ENCODE data around the gene MRTFA.
A peak's percentile ranks its signal among the peaks of the same experiment; 100 is the strongest.
"Not testable (repeated sequence)": the region's sequence is repeated elsewhere in the genome, so short reads cannot be mapped to it uniquely, and the experiment has no call there.

Gene MRTFA

DNA sequence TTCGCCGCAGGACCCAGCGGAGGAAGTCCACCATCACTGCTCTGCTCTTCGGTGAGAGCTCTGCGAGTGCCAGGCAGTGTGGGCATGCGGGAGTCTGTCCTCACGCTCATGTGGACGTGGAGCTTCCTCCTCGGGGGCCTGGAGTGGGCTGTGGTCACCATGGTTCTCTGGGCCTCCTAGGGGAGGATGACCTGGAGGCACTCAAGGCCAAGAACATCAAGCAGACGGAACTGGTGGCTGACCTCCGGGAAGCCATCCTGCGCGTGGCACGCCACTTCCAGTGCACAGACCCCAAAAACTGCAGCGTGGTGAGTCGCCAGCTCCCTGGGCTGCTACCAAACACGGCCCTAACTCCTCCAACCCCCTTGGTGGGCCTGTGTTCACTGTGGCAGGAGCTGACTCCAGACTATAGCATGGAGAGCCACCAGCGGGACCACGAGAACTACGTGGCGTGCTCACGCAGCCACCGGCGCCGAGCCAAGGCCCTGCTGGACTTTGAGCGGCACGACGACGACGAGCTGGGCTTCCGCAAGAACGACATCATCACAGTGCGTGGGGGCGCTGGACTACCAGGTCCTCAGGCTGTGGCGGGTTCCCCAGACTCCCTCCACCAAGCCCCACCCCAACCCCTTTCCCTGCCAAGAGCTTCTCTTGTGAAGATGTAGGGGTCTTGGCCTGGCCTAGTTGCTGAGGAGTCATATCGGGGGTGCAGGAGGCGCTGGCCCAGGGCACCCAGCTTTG is 229.3 kb downstream of the MRTFA start:
- DNase-seq, result no peak

DNA sequence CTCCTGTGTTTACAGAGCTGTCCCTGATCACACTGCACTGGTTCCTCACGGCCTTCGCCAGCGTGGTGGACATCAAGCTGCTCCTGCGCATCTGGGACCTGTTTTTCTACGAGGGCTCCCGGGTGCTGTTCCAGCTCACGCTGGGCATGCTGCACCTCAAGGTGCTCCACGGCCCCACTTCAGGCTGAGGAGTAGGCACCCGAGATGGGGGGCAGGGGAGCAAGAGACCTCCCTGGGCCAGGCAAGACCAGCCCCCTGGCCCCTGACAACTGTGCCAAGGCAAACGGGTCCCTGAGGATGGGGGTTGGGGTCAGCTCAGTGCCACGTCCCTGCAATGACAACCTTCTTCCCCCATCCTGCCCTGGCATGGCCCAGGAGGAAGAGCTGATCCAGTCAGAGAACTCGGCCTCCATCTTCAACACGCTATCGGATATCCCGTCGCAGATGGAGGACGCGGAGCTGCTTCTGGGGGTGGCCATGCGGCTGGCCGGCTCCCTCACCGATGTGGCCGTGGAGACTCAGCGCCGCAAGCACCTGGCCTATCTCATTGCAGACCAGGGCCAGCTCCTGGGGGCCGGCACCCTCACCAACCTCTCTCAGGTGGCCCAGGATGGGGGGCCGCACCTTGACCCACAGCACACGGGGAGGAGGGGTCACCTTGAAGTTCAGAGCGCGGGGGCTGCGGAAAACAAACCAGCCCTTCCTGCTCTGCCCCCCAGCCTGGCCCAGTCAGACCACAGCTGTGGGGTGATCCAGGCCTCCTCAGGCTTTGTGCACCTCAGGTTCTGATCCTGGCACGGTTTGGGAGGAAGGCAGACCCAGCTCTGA is 230.2 kb downstream of the MRTFA start:
- DNase-seq, result no peak

DNA sequence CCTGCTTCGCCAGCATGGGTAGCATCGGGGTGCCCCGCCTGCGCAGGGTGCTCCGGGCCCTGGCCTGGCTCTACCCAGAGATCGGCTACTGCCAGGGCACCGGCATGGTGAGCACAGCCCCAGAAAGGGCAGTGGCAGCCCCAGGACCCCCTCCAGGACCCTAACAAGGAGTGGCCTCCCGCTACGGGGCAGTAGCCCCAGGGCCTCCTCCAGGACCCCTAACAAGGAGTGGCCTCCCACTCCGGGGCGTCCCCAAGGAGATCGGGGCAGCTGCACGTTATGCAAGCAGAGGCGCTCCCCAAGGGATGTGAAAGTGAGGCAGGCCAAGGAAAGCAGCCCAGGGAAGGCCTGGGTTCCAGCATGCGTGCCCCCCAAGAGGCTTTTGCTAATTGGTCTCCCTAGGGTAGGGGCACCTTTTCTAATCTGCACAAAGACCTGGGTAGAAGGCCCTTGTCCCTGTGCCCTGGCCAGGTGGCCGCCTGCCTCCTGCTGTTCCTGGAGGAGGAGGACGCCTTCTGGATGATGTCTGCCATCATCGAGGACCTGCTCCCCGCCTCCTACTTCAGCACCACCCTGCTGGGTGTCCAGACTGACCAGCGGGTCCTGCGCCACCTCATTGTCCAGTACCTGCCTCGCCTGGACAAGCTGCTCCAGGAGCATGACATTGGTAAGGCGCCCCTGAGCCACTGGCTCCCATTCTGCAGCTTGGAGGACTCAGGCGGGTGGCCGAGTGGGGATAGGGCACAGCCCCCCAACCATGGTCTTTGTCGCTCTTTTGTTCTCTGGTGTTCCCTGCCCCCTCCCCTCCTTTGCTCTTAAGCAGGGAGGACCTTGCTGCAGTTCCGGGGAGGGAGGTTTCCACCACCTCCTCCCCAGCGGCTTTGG is 231.1 kb downstream of the MRTFA start:
- no peak for DNase-seq

DNA sequence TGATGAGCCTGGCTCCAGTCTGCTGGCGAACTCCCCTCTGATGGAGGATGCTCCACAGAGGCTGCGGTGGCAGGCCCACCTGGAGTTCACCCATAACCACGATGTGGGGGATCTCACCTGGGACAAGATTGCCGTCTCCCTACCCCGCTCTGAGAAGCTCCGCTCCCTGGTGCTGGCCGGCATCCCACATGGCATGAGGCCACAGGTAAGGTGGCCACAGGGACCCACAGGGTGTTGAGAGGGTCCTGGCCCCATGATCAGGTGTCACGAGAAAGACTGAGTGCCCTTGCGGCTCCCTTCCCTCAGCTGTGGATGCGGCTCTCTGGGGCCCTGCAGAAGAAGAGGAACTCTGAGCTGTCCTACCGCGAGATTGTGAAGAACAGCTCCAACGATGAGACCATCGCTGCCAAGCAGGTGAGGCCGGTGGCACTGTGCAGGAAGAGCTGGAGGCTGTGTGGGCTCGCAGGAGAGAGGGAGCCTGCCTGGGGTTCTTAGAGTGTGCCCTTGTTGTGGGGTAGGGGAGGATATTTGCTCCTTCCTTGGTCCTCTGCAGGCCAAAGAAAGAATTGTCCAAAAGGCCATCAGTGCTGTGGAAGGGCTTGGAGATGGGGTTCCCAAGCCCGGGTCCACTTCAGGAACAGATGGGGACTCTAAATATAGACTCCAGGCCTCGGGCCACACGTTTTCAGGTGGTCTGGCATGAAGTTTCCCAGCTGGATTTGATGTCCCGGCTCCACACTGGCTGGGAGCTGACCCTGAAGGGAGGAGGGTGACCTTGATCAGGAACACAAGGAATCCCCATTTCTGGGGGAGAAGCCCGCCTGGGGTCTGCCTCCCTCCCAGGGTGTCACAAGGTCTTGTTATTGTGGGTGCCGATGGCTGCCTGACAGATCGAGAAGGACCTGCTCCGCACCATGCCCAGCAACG is 232.0 kb downstream of the MRTFA start:
- no peak for DNase-seq

DNA sequence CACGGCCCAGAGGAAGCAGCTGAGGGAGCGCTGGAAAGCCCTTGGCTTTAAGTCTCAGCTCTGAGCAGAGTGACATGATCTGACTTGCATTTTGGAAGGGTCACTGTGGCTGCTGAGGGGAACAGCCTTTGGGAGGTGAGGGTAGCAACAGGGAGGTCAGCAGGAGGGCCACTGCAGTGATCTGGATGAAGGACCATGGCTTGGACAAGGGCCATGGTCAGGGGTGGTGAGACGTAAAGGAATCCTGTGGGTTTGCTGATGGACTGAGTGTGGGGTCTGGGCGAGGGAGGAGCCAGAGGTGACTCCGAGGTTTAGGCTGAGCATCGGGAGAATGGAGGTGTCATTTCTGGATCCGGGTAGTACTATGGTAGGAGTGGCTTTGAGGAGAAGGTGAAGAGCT is 232.9 kb downstream of the MRTFA start:
- DNase-seq, result no peak

DNA sequence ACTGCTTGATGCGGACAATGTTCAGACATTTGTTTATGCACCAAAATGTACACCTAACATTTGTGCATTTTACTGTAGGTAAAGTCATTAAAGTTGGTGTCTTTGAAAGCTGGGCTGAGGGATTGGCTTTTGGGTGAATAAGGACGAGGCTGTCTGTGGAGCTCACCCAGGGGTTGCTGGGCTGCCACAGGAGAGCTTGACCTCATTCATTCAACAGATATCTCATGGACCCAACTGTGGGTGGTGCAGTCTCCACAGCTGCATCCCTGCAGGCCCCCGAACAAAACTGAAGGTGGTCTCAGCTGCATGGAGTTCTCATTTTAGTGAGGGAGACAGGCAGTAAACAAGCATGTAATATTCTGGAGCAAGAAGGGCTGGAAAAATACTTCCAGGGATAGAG is 233.4 kb downstream of the MRTFA start:
- no peak for DNase-seq

DNA sequence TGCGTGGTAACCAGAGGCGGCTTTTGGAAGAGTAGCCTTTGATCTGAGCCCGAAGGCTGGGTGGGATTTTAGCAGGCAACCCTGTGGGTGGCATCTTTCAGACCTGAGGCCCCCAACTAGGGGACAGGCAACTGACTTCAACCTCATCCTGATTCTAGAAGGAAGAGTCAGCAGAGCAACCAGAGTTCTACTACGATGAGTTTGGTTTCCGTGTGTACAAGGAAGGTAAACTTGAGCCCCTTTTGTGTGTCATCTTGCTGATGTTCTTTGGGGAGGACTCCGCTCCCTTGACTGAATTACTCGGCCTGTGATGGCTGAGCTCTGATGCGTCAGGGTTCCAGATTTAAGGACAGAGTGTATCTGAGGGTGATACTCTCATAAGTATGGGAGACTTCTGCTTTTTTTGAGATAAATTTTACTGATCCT is 234.5 kb downstream of the MRTFA start:
- no peak for DNase-seq

DNA sequence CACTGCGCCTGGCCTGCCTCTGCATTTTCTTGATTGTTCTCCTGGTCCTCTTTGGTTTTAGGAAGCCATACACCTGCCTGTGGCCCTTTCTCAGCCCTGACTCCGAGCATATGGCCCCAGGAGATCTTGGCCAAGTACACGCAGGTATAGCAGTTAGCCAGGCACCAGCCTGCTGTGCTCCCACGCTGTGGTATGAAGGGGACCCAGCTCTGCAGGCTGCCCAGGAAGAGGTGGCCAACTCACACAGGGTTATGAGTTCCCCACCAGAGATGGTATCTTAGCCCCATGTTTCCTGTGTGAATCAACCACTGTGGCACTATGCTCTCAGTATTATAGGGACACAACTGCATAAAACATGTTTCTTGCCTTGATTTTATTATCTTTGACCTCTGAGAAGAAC is 235.0 kb downstream of the MRTFA start:
- DNase-seq, result peak; percentile 59

DNA sequence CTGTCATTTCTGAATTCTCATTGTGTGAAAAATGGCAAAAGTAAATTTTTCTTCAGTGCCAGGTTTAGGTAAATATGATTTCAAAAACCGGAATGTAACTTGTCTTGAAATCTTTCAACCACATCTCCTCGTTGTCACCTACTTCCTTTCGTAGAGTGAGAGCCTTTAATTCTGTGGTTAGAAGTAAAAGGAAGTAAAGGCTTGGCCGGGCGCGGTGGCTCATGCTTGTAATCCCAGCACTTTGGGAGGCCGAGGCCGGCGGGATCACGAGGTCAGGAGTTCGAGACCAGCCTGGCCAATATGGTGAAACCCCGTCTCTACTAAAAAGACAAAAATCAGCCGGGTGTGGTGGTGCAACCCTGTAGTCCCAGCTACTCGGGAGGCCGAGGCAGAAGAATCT is 236.4 kb downstream of the MRTFA start:
- DNase-seq, result peak; percentile 54

DNA sequence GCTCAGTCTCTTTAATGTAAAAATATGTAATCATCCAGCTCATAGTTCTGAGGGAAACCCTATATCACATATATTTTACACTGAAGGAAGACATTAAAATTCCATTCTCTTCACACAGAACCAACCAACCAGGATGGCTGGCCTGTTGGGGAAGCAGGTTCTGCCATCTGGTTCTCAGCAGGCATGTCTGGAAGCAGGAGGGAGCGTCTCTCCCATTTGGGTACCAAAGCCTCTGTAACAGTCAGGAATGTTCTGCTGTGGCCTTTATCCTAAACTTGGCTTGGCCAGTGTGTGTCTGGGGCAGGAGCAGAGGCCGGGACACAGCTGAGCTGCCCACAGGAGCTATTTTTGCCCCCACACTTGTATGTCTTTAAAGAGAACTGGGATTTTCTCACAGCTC is 236.9 kb downstream of the MRTFA start:
- DNase-seq, result no peak

DNA sequence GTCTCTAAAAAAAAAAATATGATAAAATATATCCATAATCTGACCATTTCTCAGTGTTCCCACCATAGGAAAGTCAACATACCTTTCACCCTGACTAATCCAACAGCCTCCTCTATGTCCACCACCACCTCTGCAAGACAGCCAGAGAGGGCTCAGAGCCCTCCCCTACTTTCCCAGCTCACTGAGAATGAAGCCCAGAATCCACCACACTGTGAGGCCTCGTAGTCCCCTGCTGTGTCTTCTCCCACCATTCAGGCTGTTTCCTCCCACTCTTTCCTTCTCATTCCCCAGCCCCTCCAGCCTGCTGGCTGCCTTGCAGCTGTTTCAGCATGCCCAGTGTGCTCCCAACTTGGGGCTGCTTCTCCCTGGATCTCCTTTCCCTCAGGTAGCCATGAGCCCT is 239.1 kb downstream of the MRTFA start:
- DNase-seq, result no peak

DNA sequence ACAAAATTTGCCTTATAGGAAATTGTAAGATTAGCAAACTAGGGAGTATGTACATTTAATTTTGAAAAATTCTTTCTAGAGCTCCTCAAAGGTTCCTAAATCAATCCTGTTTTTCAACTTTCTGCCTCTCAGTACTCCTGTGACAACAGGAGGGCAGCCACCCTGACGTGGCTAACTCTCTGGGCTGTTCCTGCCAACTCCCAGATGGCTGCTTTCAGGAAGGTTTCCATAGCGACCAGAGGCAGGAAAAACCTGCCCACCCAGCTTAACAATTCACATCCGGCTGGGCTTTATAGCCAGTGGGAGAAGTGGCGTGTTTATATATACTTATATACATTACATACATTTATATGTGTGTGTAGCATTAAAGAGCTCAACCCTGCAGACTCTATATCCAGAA is 239.6 kb downstream of the MRTFA start:
- DNase-seq, result no peak

DNA sequence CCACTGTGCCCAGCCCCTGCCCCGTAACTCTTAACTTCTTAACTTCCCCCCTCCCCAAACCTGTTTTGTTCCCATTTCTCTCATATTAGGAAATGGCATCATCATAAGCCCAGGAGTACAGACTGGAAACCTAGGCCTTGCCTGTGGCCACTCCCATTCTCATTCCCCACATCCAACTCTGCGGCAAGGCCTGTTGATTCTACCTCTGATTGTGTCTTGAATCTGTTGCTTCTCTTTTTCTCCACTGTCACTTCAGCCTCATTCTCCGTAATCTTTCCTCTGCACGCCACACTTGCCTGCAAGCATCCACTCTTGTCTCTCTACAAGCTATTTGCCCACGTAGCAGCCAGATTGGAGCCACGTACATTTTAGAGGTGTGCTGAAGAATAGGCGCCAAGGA is 240.9 kb downstream of the MRTFA start:
- DNase-seq, result no peak

DNA sequence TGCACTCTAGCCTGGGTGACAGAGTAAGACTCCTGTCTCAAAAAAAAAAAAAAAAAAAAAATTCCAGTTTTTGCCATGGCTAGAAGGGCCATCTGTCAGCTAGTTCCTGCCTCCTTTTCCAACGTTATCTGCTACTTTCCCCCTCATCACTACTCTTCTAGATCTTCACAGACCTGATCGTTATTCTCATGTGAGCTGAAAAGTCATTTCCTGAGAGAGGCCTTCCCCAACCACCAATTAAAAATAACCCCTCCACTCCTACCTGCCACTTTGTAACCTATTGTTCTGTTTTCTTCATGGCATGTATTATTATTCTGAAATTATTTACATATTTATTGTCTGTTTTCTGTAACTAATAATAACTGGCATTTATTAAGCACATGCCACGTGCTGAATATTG is 241.9 kb downstream of the MRTFA start:
- DNase-seq, result no peak

DNA sequence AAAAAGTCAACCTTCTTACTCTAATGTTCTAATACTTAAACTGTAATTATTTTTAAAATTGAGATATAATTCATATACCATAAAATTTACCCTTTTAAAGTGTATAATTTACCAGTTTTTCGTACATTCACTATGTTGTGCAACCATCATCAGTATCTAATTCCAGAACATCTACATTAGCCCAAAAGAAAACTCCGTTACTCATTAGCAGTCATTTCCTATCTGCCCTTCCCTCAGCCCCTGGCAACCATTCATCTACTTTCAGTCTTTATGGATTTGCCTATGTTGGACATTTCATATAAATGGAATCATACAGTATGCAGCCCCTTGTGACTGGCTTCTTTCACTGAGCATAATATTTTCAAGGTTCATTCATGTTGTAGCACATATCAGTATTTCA is 243.9 kb downstream of the MRTFA start:
- no peak for DNase-seq

DNA sequence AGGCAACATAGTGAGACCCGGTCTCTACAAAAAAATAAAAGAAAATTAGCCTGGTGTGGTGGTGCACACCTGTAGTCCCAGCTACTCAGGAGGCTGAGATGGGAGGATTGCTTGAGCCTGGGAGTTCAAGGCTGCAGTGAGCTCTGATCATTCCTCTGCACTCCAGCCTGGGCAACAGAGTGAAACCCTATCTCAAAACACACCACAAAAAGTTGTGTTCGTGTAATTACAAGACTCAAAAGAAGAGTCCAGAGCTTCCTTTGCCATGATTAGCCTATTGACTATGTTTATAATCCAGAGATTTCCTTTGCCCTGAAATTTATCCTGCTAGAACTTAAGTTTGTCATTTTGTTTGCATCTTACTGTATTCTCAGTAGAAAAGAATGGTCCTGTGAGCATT is 245.1 kb downstream of the MRTFA start:
- DNase-seq, result no peak

DNA sequence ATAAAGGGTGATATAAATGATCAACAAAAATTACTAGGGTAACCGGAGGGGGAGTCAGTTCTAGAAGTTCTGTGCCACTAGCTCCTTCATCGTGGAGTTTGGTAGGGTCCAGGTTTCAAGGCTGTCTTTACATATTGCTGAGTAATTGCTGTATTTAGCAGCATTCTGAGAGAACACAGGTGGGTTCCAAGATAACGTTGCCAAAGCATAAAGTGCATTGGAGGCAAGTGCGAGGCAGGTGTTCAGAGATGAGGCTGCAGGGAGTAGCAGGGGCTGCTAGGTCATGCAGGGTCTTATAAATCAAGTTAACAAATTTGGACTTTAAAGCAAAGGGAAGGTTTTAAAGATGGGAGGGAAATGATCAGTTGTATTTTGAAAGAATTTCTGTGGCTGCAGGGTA is 248.3 kb downstream of the MRTFA start:
- DNase-seq, result no peak

DNA sequence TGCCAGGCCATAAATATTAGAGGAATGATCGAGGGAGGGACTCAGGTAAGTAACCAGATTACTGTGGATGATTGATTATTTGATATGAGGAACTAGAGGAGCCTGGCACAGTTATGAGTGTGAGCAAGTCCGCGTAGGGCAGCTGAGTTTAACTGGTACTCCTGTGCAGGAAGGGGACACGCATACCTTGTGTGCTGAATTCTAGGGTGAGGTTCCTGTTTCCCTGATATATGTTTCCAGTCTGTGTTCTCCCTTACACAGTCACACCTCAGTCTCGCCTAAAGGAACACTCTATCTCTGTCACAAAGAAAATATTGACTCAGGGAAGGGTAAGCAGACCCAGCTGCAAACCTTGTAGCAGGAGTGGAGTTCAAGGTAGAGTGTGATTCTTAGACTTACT is 248.8 kb downstream of the MRTFA start:
- no peak for DNase-seq

DNA sequence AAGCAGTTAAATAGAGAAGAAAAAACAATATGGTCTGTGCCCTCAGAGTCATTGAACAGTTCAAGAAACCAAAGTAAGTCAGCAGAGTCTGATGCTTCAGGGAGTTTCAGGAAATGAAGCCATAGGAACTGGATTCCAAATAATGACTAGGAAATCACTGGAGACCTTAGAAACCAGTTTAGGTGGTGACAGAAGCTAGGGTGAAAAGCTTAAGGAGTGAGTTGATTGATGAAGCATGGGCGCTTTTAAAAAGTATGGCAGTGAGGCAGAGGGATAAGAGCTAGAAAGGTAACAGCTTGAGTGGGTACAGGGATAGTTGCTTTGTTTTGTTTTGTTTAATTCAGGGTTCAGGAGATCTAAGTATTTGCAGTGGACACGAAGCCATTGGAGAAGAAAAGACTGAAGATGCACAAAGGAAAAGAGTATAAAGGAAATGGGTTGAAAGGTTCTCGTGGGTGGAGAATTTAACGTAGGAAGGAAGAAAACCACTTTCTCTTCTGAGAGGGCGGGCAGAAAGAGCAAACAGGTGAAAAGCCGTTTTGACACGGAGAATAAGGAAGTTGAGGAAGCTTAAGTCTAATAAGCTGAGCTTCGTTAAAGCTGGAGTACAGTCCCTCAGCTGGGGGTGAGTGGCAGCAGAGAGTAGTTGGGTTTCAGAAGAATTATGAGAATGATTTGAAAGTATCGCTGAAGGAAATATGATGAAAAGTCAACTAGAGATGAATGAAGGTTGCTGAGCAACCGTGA is 251.3 kb downstream of the MRTFA start:
- DNase-seq, result no peak

DNA sequence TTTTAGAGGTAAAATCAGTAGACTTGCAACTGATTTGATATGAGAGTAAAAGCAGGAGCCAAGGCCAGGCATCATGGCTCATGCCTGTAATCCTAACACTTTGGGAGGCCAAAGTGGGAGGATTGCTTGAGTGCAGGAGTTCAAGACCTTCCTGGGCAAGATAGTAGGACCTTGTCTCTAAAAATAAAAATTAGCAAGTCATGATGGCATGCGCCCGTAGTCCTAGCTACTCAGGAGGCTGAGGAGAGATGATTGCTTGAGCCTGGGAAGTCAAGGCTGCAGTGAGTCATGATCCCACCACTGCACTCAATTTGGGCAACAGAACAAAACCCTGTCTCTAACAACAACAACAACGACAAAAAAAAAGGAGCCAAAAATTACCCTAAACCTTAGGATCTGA is 252.6 kb downstream of the MRTFA start:
- no peak for DNase-seq

DNA sequence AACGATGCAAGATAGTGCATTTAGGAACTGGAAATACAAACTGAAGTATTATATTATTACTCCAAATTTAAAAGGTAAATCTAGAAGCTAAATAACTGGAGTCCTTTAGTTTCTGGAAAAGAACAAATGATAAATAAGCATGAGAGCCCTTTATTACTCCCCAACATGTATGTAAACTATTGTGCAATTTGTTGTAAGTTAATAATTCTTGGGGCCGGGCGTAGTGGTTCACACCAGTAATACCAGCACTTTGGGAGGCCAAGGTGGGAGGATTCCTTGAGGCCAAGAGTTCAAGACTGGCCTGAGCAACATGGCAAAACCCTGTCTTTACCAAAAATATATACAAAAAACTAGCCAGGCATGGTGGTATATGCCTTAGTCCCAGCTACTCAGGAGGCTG is 255.1 kb downstream of the MRTFA start:
- DNase-seq, result no peak

DNA sequence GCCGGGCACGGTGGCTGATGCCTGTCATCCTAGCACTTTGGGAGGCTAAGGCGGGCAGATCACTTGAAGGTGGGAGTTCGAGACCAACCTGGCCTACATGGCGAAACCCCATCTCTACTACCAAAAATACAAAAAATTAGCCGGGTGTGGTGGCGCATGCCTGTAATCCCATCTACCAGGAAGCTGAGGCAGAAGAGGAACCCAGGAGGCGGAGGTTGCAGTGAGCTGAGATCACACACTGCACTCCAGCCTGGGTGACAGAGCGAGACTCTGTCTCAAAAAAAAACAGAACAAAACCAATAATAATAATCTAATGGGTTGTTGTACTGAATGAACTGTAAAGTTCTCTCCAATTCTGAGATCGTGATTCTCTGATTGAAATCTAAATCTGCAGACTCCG is 258.1 kb downstream of the MRTFA start:
- DNase-seq, result not testable (repeated sequence)

Data from activated T-cell treated with anti-CD3 and anti-CD28 coated beads, Interleukin-2, amount 50 U/mL, for 1 hour (primary cell).